HepG2 (cell line): ENCODE results near the gene HNRNPM. TPM values are rescaled to one million over a fixed set of nuclear protein-coding genes. Genes with fewer than 3 reads are reported as not detected.

Source experiments
- ATAC-seq: fragments of 200-7000 bp; cut with Tn5 transposase; 3 replicates; pipeline ENCODE4 v1.9.1; 2020; ENCODE audit warnings: mild to moderate bottlenecking, moderate library complexity
- BruUV-seq: library from RNA; stranded (reverse); fragments of 400-500 nt; replicated peaks from 2 replicates; lab custom pipeline; 2021; lab: Mats Ljungman, UMichigan
- CTCF ChIA-PET: fragments of 300-600 bp; formaldehyde crosslinking; extraction: SDS; loops from one replicate; lab custom pipeline; 2021; ENCODE audit warnings: low total read pairs, inconsistent platforms, low intra/inter-chr PET ratio; lab: Yijun Ruan, JAX
- POLR2A ChIA-PET: fragments of 350-600 bp; sonication (Branson Sonifier 250); formaldehyde crosslinking; loops from one replicate; lab custom pipeline; 2020; ENCODE audit warnings: antibody characterized with exemption, inconsistent platforms; lab: Yijun Ruan, JAX
- DNase-seq: peaks from one replicate; pipeline ENCODE4 v3.0.0-alpha.2; 2015; ENCODE audit warnings: low spot score
- FAIRE-seq: peaks from 3 replicates; lab custom pipeline; 2011; peaks lifted over from hg19 to GRCh38; lab: Jason Lieb, UNC
- H2AFZ ChIP-seq: one replicate; pipeline ENCODE4 v1.6.1; 2011; ENCODE audit warnings: low read length, inconsistent platforms
- H3K27ac ChIP-seq: fragments of 300-600 bp; 3 replicates; pipeline ENCODE4 v1.8.0; 2011; ENCODE audit warnings: mixed run types, mild to moderate bottlenecking, mixed read lengths, low read length, inconsistent platforms; ENCODE audit not compliant: insufficient read depth; ENCODE audit errors: extremely low read length
- H3K27me3 ChIP-seq, 2 experiments: fragments of 200-600 bp in 1 of 2; 2 replicates in 1 of 2; 3 replicates in 1 of 2; pipeline versions ENCODE4 v1.6.0 to v1.8.0; 2011; ENCODE audit warnings: low read length in 2 of 2, mild to moderate bottlenecking in 2 of 2, moderate library complexity in 2 of 2, inconsistent platforms in 1 of 2; ENCODE audit not compliant: insufficient read depth in 2 of 2, control insufficient read depth in 1 of 2
- H3K36me3 ChIP-seq, 2 experiments: fragments of 200-600 bp in 1 of 2; replicated peaks in 1 of 2; 2 replicates in 1 of 2; 3 replicates in 1 of 2; pipeline versions ENCODE4 v1.5.1 to v1.8.0; 2011; ENCODE audit warnings: low read length in 2 of 2, inconsistent platforms in 1 of 2; ENCODE audit not compliant: insufficient read depth in 2 of 2, control insufficient read depth in 1 of 2
- H3K4me1 ChIP-seq: 2 replicates; pipeline ENCODE4 v1.5.1; 2012; ENCODE audit warnings: low read length, inconsistent platforms; ENCODE audit not compliant: insufficient read depth
- H3K4me2 ChIP-seq: 2 replicates; pipeline ENCODE4 v1.6.0; 2011; ENCODE audit warnings: low read depth, low read length, inconsistent platforms
- H3K4me3 ChIP-seq, 3 experiments: fragments of 200-600 bp in 1 of 3; sonication (generic), shearing (Covaris generic) in 1 of 3; replicated peaks in 1 of 3; 2 replicates each; pipeline ENCODE4 v1.5.1; 2011 to 2016; ENCODE audit warnings: low read length in 3 of 3, inconsistent platforms in 2 of 3, low read depth in 2 of 3, mild to moderate bottlenecking in 2 of 3, control low read depth in 1 of 3, mixed read lengths in 1 of 3; ENCODE audit not compliant: insufficient read depth in 1 of 3
- H3K79me2 ChIP-seq: one replicate; pipeline ENCODE4 v1.6.1; 2011; ENCODE audit warnings: low read length, inconsistent platforms; ENCODE audit not compliant: insufficient read depth
- H3K9ac ChIP-seq: 2 replicates; pipeline ENCODE4 v1.6.0; 2011; ENCODE audit warnings: mild to moderate bottlenecking, low read depth, low read length, inconsistent platforms; ENCODE audit not compliant: insufficient read depth
- H3K9me3 ChIP-seq: 2 replicates; pipeline ENCODE4 v1.5.1; 2012; ENCODE audit warnings: mild to moderate bottlenecking, low read length
- H4K20me1 ChIP-seq: 2 replicates; pipeline ENCODE4 v1.6.0; 2011; ENCODE audit warnings: inconsistent platforms, mild to moderate bottlenecking, low read length, moderate library complexity; ENCODE audit not compliant: insufficient read depth
- ARNT ChIP-seq: fragments of 450-650 bp; IDR thresholded peaks from 2 replicates; pipeline ENCODE4 v1.6.1; 2017
- EZH2 ChIP-seq: conservative IDR thresholded peaks from 2 replicates; pipeline ENCODE4 v1.6.1; 2012; ENCODE audit warnings: mild to moderate bottlenecking, low read depth, low read length, moderate library complexity
- GPN1 ChIP-seq: sonication (generic); formaldehyde crosslinking; IDR thresholded peaks from 2 replicates; pipeline ENCODE4 v1.5.1; 2020; ENCODE audit warnings: missing genetic modification reagents, borderline replicate concordance
- KDM2A ChIP-seq: sonication (generic); formaldehyde crosslinking; IDR thresholded peaks from 2 replicates; pipeline ENCODE4 v1.4.0; 2020; ENCODE audit warnings: low read depth, missing genetic modification reagents, borderline replicate concordance
- LRRFIP1 ChIP-seq: sonication (generic); formaldehyde crosslinking; conservative IDR thresholded peaks from 2 replicates; pipeline ENCODE4 v1.4.0; 2020; ENCODE audit warnings: missing genetic modification reagents
- MIER2 ChIP-seq: IDR thresholded peaks from 2 replicates; pipeline ENCODE4 v1.6.1; 2016; ENCODE audit warnings: missing biosample characterization, missing genetic modification reagents
- MXI1 ChIP-seq: IDR thresholded peaks from 3 replicates; pipeline ENCODE4 v1.6.1; 2012; ENCODE audit warnings: low read depth, low read length, inconsistent platforms, borderline replicate concordance
- SIN3B ChIP-seq: fragments of 150-350 bp; IDR thresholded peaks from 2 replicates; pipeline ENCODE4 v1.6.1; 2014; ENCODE audit warnings: low read length
- SNAI1 ChIP-seq: sonication (generic); formaldehyde crosslinking; IDR thresholded peaks from 2 replicates; pipeline ENCODE4 v1.5.0; 2020; ENCODE audit warnings: mild to moderate bottlenecking, missing genetic modification reagents, borderline replicate concordance
- STAG1 ChIP-seq: sonication (generic); formaldehyde crosslinking; IDR thresholded peaks from 2 replicates; pipeline ENCODE4 v1.4.0; 2020; ENCODE audit warnings: missing genetic modification reagents
- STAT6 ChIP-seq: sonication (generic); formaldehyde crosslinking; IDR thresholded peaks from 2 replicates; pipeline ENCODE4 v1.4.0; 2020; ENCODE audit warnings: missing genetic modification reagents, mild to moderate bottlenecking, borderline replicate concordance
- ZNF264 ChIP-seq: sonication (generic); formaldehyde crosslinking; IDR thresholded peaks from 2 replicates; pipeline ENCODE4 v1.4.0; 2020; ENCODE audit warnings: missing genetic modification reagents
- ZNF276 ChIP-seq: sonication (generic); formaldehyde crosslinking; IDR thresholded peaks from 2 replicates; pipeline ENCODE4 v1.4.0; 2020; ENCODE audit warnings: mild to moderate bottlenecking, low read depth, missing genetic modification reagents
- WGBS: methylation state at CpG from one replicate; pipeline ENCODE4 v1.1.6; 2017; ENCODE audit warnings: low lambda C conversion rate; 5-methylcytosine and 5-hydroxymethylcytosine counted together
- in situ Hi-C: cut with HindIII; loops from 2 replicates; pipeline ENCODE4 v1.10.0; 2017; ENCODE audit warnings: low pct_unique_long_range_greater_than_20kb; ENCODE audit not compliant: extremely low pct_ligation_motif_present
- intact Hi-C: fragments of 100-400 bp; cut with micrococcal nuclease; formaldehyde crosslinking; loops from one replicate; pipeline ENCODE4 v1.10.0; 2022; ENCODE audit not compliant: unreplicated experiment
- polyA plus RNA-seq, 8 experiments: library from polyadenylated mRNA; depleted of rRNA in 3 of 8; stranded (reverse) in 7 of 8; unstranded in 1 of 8; fragments of >200 nt; fragmentation: Illumina TruSeq in 4 of 8; extraction: Trizol in 4 of 8; gene quantifications; 2 replicates each; pipeline versions ENCODE4 v1.2.1 to v1.2.3, GENCODE V29; 2011 to 2016; ENCODE audit warnings: low read depth in 4 of 8, missing spikeins in 1 of 8, mixed read lengths in 1 of 8; ENCODE audit not compliant: insufficient read depth in 1 of 8
- total RNA-seq, 5 experiments: library from RNA; depleted of rRNA; stranded (reverse); fragments of >200 nt; fragmentation: Illumina TruSeq; extraction: Trizol; gene quantifications; 2 replicates each; pipeline ENCODE4 v1.2.3, GENCODE V29; 2016; ENCODE audit warnings: low read depth in 1 of 5
- TF ChIP-seq, protein P1 (sequence below): sonication (generic); formaldehyde crosslinking; IDR thresholded peaks from 2 replicates; pipeline ENCODE4 v1.5.0; 2020; ENCODE audit warnings: mild to moderate bottlenecking, missing genetic modification reagents, moderate library complexity

The HNRNPM gene
- total and polyA plus RNA-seq, 2 of the 13 experiments (the other 11 are each of a cell fraction or from before 2014, with no cell fraction given): 56.7 to 102 TPM

DNA sequence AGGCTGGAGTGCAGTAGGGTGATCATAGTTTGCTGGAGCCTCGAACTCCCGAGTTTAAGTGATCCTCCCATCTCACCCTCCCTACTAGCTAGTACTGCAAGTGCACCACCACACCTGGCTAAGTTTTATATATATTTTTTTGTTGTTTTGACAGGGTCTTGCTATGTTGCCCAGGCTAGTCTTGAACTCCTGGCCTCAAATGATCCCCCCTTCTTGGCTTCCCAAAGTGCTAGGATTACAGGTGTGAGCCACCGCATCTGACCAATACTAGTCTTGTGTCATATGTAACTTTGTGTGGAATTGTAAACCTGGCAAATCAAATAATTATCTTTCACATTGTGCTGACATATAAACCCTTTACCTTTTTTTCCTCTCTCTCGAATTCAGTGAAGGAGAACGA lies 10.2 kb downstream of the HNRNPM start (continued):
- TF ChIP-seq LRRFIP1 (CRISPR knock-in tag): no peak
- no peak for TF ChIP-seq GPN1 (CRISPR knock-in tag)
- TF ChIP-seq SNAI1: no peak
- no peak for TF ChIP-seq ZNF276 (CRISPR knock-in tag)

- ChIA-PET CTCF (interaction anchor here (0.8 kb wide), 1 partner anchor 11 kb away, joined by 3 read pairs; the partner anchor contains the start of gene HNRNPM), POLR2A (interaction anchor here (0.6 to 1.0 kb wide), 3 partner anchors 10 to 140 kb away, joined by 3 to 5 read pairs (median 4); partner anchors contain the start of gene HNRNPM)
- H2AFZ ChIP-seq: no peak overlapping the region
- DNase-seq: no peak
- no peaks in the 10 kb centered on the region for H3K9me3 ChIP-seq
- peaks cover 74% of the 10 kb centered on the region for H3K4me1 ChIP-seq
- H3K36me3 ChIP-seq: peaks cover 19 to 65% of the 10 kb centered on the region in 2 experiments
- H3K79me2 ChIP-seq: peaks cover 100% of the 10 kb centered on the region
- FAIRE-seq: no peak
- H3K4me3 ChIP-seq: no peak overlapping the region
- H4K20me1 ChIP-seq: peaks cover 96% of the 10 kb centered on the region
- intact Hi-C loops (no loop called here), in situ Hi-C loops (no loop called here)
- ATAC-seq: peak; percentile 80
- 78% methylated on average over 7 of the region's 7 CpGs for WGBS
- no peak overlapping the region for H3K9ac ChIP-seq
- BruUV-seq: no TSS peak
- no peaks in the 10 kb centered on the region for H3K27me3 ChIP-seq
- H3K27ac ChIP-seq: no peak overlapping the region
- H3K4me2 ChIP-seq: no peak overlapping the region
- TF ChIP-seq EZH2: no peak
- no peak for TF ChIP-seq MIER2 (CRISPR knock-in tag)
- peak; percentile 59 for TF ChIP-seq STAG1 (CRISPR knock-in tag)
- TF ChIP-seq, protein P1, sequence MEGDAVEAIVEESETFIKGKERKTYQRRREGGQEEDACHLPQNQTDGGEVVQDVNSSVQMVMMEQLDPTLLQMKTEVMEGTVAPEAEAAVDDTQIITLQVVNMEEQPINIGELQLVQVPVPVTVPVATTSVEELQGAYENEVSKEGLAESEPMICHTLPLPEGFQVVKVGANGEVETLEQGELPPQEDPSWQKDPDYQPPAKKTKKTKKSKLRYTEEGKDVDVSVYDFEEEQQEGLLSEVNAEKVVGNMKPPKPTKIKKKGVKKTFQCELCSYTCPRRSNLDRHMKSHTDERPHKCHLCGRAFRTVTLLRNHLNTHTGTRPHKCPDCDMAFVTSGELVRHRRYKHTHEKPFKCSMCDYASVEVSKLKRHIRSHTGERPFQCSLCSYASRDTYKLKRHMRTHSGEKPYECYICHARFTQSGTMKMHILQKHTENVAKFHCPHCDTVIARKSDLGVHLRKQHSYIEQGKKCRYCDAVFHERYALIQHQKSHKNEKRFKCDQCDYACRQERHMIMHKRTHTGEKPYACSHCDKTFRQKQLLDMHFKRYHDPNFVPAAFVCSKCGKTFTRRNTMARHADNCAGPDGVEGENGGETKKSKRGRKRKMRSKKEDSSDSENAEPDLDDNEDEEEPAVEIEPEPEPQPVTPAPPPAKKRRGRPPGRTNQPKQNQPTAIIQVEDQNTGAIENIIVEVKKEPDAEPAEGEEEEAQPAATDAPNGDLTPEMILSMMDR (CRISPR knock-in tag): peak; percentile 48
- TF ChIP-seq ZNF264 (CRISPR knock-in tag): no peak
- TF ChIP-seq SIN3B: no peak
- TF ChIP-seq ARNT: no peak
- TF ChIP-seq MXI1: no peak
- no peak for TF ChIP-seq STAT6 (CRISPR knock-in tag)
- TF ChIP-seq KDM2A (CRISPR knock-in tag): no peak
Measured at GRCh38 chr19:8456064-8456463, 11.3 kb downstream of the HNRNPM start.
